Stimulated activated CD8-positive, alpha-beta memory T cell treated with anti-CD3 and anti-CD28 coated beads, Interleukin-2, amount 100 ng/mL, for 48 hours (primary cell): ENCODE results near the gene SNTG2.
A peak's percentile ranks its signal among the peaks of the same experiment; 100 is the strongest.
"Not testable (repeated sequence)": the region's sequence is repeated elsewhere in the genome, so short reads cannot be mapped to it uniquely, and the experiment has no call there.

Experiments used
- DNase-seq, 2 donors: peaks; one replicate each; pipeline ENCODE4 v3.0.0-alpha.2; 2020; ENCODE audit warnings: low read depth in 2 of 2

SNTG2 gene

GRCh38 chr2:950080-950966 lies at the start of gene SNTG2:
Gene SNTG2 (plus strand): TSS chr2:950849. CDS start chr2:950997, 148 bp downstream.
- peak; percentile 45 to 55 for DNase-seq

GRCh38 chr2:902584-902983 lies 48.1 kb upstream of the SNTG2 start:
- DNase-seq, result no peak

DNA sequence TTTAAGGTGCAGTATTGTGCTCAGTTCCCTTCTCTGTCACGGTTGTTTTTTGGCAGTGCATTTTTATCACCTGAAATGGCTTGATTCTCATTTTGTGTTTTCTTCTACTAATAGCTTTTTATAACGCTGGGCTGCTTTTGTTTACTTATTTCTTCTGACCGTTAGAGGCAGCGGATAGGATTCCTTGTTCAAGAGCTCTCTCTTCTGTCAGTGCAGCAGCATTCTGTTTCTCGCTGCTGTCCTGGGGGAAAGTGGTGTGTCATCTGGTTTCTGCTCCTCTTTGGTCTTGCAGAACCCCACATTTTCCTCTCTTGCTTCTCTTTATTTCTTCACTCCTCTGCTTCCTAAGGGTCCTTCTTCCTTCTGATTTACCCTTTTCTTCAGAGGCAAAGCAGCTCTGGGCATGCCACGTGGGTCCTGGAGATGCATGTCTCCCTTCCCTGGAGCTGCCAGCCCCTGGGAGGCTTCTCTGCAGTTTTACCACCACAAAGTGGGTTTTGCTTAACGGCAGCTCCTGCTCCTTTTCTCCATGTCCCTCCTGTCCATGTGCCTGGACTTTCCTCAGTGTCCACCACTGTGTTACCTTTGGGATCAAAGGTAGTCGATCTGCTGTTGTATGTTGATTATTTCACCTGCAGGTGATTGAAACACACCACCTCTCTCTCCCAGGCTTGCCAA lies 47.3 kb upstream of the SNTG2 start:
- DNase-seq, result no peak

- no peak for DNase-seq
Observed at GRCh38 chr2:904246-905024, 46.2 kb upstream of the SNTG2 start.

- DNase-seq, result no peak
Observed at GRCh38 chr2:905091-905832, 45.4 kb upstream of the SNTG2 start.

GRCh38 chr2:905833-906140 lies 44.9 kb upstream of the SNTG2 start:
- no peak for DNase-seq

DNA sequence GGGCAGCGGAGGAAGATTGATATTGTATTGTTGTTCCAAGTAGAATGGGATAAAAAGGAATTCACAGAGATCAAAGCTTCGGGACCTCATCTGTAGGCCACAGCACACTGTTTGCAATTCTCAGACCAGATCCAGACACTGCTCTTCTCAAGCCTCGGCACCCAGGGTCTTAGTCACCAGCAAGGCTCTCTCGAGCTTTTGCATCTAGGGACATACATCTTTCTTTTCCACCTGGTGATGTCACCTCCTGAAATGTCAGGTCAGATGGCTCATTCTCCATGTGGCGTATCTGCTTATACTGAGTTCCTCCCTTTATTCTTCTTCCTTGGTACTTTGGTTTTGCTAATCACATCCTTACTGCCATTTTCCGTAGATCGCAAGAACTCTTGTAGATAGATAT lies 42.9 kb upstream of the SNTG2 start:
- no peak for DNase-seq

DNA sequence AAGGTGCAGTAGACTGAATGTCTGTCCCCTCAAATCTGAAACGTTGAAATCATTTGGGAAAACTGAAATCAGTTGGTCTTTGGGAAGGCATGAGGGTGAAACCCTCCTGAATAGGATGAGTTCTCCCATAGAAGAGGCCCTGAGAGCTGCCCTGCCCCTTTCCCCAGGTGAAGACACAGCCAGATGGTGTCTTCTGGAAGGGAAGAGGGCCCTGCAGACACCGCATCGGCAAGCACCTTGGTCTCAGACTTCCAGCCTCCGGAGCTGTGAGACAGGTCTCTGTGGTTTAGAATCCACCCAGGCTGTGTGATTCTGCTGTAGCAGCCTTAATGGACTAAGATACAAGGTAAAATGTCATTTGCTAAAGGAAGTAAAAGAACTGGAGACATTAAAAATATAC lies 42.1 kb upstream of the SNTG2 start:
- no peak for DNase-seq

- DNase-seq, result not testable (repeated sequence)
Observed at GRCh38 chr2:909764-910379, 40.8 kb upstream of the SNTG2 start.

- DNase-seq, result no peak
Observed at GRCh38 chr2:910698-911097, 40.0 kb upstream of the SNTG2 start.

DNA sequence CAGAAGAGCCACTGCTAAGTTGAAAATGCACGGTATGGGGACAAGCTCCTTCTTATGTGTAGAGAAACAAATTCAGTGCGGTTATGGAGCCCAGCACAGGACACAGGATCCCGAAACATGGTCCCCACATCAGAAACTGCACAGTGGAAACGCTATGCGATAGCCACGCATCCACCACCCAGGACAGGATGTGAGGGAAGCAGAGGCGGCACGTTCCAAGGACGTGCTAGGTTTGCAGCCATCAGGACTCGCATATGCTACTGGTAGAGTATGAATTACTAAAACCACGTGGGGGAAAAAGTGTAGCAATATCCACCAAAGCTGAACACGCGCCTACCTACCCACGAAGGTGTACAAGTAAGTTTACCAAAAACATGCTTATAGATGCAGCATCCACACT lies 34.7 kb upstream of the SNTG2 start:
- no peak for DNase-seq

- no peak for DNase-seq
Observed at GRCh38 chr2:916935-917334, 33.7 kb upstream of the SNTG2 start.

DNA sequence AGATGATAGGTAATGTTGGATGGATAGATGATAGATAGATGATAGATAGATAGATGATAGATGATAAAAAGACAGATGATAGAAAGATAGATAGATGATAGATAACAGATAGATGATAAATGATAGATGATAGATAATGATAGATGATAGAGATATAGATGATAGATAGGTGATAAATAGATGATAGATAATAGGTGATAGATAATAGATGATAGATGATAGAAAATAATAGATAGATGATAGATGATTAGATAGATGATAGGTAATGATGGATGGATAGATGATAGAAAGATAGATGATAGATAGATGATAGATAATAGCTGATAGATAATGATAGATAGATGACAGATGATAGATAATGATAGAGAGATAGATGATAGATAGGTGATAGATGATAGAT lies 31.0 kb upstream of the SNTG2 start:
- no peak for DNase-seq

DNA sequence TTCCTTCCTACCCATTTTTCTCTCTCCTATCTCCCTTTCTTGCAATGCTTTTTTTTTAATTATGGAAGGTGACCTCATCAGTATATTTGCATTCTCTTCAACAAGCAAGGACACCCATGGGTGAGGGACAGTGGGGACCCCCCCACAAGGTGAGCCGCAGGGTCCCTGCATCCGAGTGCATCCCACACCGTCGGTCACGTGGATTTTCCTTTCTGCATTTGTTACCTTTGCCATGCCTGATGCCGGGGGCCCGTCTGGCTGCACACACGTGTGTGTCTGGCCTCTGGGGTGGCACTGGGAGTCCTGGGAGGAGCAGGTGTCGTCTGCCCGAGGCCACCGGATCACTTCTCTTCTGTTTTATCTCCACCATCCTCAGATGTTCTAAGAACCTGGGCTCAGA lies 30.1 kb upstream of the SNTG2 start:
- DNase-seq, result no peak

DNA sequence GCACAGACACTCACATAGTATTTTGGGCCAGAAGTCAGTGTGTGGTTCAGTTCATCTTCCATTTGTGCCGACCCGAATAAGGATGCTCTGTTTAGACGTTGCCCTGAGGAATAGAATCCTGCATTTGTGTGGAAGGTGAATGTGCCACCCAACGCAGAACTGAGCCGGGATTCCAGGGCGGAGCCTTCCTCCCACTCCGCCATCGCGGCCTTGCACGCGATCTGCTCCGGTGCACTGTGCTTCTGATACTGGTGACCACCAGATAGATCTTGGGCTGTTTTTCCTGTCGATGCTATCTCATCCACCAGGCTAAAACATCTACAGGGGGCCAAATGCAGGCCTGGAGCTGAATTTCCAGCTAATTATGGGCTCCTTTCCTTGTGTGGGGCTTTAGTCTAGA lies 29.6 kb upstream of the SNTG2 start:
- no peak for DNase-seq

GRCh38 chr2:922185-922584 lies 28.5 kb upstream of the SNTG2 start:
- no peak for DNase-seq

- no peak for DNase-seq
Observed at GRCh38 chr2:923832-924601, 26.6 kb upstream of the SNTG2 start.

DNA sequence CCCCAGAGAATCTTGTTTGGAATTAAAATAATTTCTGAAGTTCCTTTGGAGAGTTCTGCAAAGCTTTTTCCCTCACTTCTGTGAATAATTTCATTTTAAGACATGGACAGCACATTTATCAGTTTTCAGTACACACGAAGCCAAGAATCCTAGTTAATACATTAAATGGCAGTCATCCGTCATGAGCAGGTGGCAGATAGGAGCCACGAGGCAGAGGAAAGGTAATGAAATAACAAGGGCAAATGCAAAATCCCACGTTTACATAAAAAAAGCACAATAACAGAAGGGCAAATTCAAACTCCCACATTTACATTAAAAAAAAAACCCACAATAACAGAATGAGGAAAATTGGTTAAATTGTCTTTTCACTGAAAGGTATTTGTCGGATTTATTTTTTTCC lies 25.9 kb upstream of the SNTG2 start:
- DNase-seq, result no peak

GRCh38 chr2:925309-925708 lies 25.3 kb upstream of the SNTG2 start:
- DNase-seq, result no peak

DNA sequence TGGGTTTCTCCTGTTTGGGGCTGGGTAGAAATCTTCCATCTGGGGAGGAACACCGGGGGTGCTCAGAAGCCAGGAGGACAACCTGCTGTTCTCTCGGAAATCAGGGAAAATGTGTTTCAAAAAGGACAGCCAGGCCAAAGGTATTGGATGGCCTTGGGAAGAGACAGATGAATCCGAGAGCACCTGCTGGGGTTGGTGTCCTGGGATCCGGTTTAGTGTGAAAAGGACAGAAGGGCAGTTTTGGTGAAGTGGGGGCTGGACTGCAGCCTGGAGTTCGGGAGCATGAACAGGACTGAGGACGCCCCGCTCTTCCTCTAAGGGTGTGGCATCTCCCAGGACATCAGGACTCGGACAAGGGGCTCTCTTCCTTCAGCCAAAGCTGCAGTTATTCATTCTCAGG lies 24.9 kb upstream of the SNTG2 start:
- DNase-seq, result no peak
